ENCODE measurements around the gene THSD4. TPM values are rescaled to one million over a fixed set of nuclear protein-coding genes. Genes with fewer than 3 reads are reported as not detected.
"Not testable (repeated sequence)": the region's sequence is repeated elsewhere in the genome, so short reads cannot be mapped to it uniquely, and the experiment has no call there.

Gene THSD4
- total RNA-seq, 2 donors from 2014 or later = 71.2 to 150 TPM

GRCh38 chr15:71256934-71257664 is 141.8 kb downstream of the THSD4 start:
- H3K27me3 ChIP-seq (replicated peaks; ENCODE audit: insufficient read depth) = no peaks in the 10 kb centered on the region
- H3K4me3 ChIP-seq = no peak overlapping the region
- H3K36me3 ChIP-seq = peaks cover 3% of the 10 kb centered on the region
- H3K9me3 ChIP-seq = no peaks in the 10 kb centered on the region
- TF ChIP-seq, protein P1, sequence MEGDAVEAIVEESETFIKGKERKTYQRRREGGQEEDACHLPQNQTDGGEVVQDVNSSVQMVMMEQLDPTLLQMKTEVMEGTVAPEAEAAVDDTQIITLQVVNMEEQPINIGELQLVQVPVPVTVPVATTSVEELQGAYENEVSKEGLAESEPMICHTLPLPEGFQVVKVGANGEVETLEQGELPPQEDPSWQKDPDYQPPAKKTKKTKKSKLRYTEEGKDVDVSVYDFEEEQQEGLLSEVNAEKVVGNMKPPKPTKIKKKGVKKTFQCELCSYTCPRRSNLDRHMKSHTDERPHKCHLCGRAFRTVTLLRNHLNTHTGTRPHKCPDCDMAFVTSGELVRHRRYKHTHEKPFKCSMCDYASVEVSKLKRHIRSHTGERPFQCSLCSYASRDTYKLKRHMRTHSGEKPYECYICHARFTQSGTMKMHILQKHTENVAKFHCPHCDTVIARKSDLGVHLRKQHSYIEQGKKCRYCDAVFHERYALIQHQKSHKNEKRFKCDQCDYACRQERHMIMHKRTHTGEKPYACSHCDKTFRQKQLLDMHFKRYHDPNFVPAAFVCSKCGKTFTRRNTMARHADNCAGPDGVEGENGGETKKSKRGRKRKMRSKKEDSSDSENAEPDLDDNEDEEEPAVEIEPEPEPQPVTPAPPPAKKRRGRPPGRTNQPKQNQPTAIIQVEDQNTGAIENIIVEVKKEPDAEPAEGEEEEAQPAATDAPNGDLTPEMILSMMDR (IDR thresholded peaks at IDR 0.05) = no peak
- H3K27ac ChIP-seq = no peak overlapping the region
- ATAC-seq (ENCODE audit: insufficient number of reproducible peaks, low FRiP score, low read depth) (no peak), DNase-seq (ENCODE audit: low spot score) (no peak)
- no peaks in the 10 kb centered on the region for H3K4me1 ChIP-seq (ENCODE audit: control insufficient read depth in 1 of 2, low read depth in 2 of 2)

- DNase-seq (ENCODE audit: low spot score) (no peak), ATAC-seq (ENCODE audit: insufficient number of reproducible peaks, low FRiP score, low read depth) (no peak)
- H3K27ac ChIP-seq = no peak overlapping the region
- H3K36me3 ChIP-seq = peaks cover 3% of the 10 kb centered on the region
- H3K4me1 ChIP-seq (ENCODE audit: control insufficient read depth in 1 of 2, low read depth in 2 of 2) = no peaks in the 10 kb centered on the region
- no peak overlapping the region for H3K4me3 ChIP-seq
- TF ChIP-seq, protein P1 (IDR thresholded peaks at IDR 0.05) = no peak
- H3K27me3 ChIP-seq (replicated peaks; ENCODE audit: insufficient read depth) = no peaks in the 10 kb centered on the region
- no peaks in the 10 kb centered on the region for H3K9me3 ChIP-seq
These were observed 144.6 kb downstream of the THSD4 start for GRCh38 chr15:71259866-71260265.

DNA sequence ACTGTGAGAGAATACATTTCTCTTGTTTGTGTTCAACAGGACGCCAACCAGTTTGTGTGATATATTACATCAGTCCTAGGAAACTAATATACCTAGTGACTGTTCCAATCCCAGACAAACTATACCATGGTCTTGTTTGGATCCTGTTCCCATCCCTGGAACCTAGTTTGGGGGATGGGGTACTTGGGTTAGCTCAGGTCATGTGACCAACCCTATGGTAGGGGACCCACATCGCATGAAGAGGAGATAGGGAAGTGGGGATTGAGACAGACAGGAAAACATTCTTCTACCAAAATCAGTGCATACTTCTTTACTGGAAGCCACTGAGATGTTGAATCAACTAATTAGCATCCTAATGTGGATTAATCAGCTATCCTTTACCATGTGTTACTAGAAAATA is 146.1 kb downstream of the THSD4 start:
- Histone ChIP-seq H3K9me3 (no peaks in the 10 kb centered on the region), H3K27ac (no peak overlapping the region), H3K4me3 (no peak overlapping the region), H3K4me1 (ENCODE audit: control insufficient read depth in 1 of 2, low read depth in 2 of 2) (peaks cover 0 to 7% of the 10 kb centered on the region in 2 donors), H3K36me3 (peaks cover 6% of the 10 kb centered on the region), H3K27me3 (replicated peaks; ENCODE audit: insufficient read depth) (no peaks in the 10 kb centered on the region)
- no peak for ATAC-seq (ENCODE audit: insufficient number of reproducible peaks, low FRiP score, low read depth)
- TF ChIP-seq, protein P1 (IDR thresholded peaks at IDR 0.05) = no peak
- no peak for DNase-seq (ENCODE audit: low spot score)

GRCh38 chr15:71261909-71262308 is 146.6 kb downstream of the THSD4 start:
- TF ChIP-seq, protein P1 (IDR thresholded peaks at IDR 0.05) = no peak
- ATAC-seq (ENCODE audit: insufficient number of reproducible peaks, low FRiP score, low read depth) = no peak

DNA sequence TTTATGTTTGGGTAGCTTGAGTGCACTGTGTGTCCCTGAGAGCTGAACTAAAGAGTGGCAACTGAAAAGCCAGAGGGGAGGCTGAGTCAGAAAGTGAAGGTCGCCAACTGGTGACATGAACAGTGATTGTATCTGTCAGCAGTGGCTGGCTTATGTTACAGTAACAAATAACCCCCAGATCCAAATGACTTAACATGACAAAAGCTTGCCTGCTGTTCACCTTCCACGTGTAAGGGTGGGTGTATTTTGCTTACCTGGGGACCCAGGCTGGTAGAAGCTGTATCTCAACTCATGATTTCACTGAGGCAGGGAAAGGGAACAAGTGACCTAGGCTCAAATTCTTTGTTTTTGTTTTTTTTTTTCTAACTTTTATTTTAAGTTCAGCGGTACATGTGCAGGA is 147.3 kb downstream of the THSD4 start:
- peaks cover 0 to 10% of the 10 kb centered on the region in 2 donors for H3K4me1 ChIP-seq (ENCODE audit: control insufficient read depth in 1 of 2, low read depth in 2 of 2)
- TF ChIP-seq, protein P1 (IDR thresholded peaks at IDR 0.05) = no peak
- no peak for ATAC-seq (ENCODE audit: insufficient number of reproducible peaks, low FRiP score, low read depth)

More at GRCh38 chr15:71261909-71262308, 146.6 kb downstream of the THSD4 start:
- no peak overlapping the region for H3K27ac ChIP-seq
- H3K4me3 ChIP-seq = no peak overlapping the region
- no peaks in the 10 kb centered on the region for H3K9me3 ChIP-seq
- no peaks in the 10 kb centered on the region for H3K27me3 ChIP-seq (replicated peaks; ENCODE audit: insufficient read depth)
- DNase-seq (ENCODE audit: low spot score) = no peak
- peaks cover 6% of the 10 kb centered on the region for H3K36me3 ChIP-seq
- peaks cover 0 to 10% of the 10 kb centered on the region in 2 donors for H3K4me1 ChIP-seq (ENCODE audit: control insufficient read depth in 1 of 2, low read depth in 2 of 2)

DNA sequence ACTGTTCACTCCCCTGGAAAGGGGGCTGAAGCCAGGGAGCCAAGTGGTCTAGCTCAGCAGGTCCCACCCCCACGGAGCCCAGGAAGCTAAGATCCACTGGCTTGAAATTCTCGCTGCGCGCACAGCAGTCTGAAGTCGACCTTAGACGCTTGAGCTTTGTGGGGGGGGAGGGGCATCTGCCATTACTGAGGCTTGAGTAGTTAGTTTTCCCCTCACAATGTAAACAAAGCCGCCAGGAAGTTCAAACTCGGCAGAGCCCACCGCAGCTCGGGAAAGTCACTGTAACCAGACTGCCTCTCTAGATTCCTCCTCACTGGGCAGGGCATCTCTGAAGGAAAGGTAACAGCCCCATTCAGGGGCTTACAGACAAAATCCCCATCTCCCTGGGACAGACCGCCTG is 150.3 kb downstream of the THSD4 start:
- ATAC-seq (ENCODE audit: insufficient number of reproducible peaks, low FRiP score, low read depth) = not testable (repeated sequence)

More for the DNA sequence above, 147.3 kb downstream of the THSD4 start:
- Histone ChIP-seq H3K9me3 (no peaks in the 10 kb centered on the region), H3K36me3 (peaks cover 6% of the 10 kb centered on the region), H3K27ac (no peak overlapping the region), H3K4me3 (no peak overlapping the region), H3K27me3 (replicated peaks; ENCODE audit: insufficient read depth) (no peaks in the 10 kb centered on the region)
- no peak for DNase-seq (ENCODE audit: low spot score)

More for the DNA sequence above, 150.3 kb downstream of the THSD4 start:
- not testable (repeated sequence) for H3K36me3 ChIP-seq; H3K27ac ChIP-seq; H3K9me3 ChIP-seq; H3K4me1 ChIP-seq (ENCODE audit: control insufficient read depth in 1 of 2, low read depth in 2 of 2); H3K4me3 ChIP-seq; DNase-seq (ENCODE audit: low spot score); H3K27me3 ChIP-seq (replicated peaks; ENCODE audit: insufficient read depth)

Data from thoracic aorta (tissue), 2 donors.